Kidney epithelial cell (primary cell): Measurements from ENCODE around the gene TMEM225B. TPM values are rescaled to one million over a fixed set of nuclear protein-coding genes. Genes with fewer than 3 reads are reported as not detected.
"Not testable (repeated sequence)": the region's sequence is repeated elsewhere in the genome, so short reads cannot be mapped to it uniquely, and the experiment has no call there.

ENCODE experiments used
- DNase-seq: peaks from one replicate; pipeline ENCODE4 v3.0.0-alpha.2; 2010; ENCODE audit warnings: low read depth
- H3K27me3 ChIP-seq: 2 replicates; pipeline ENCODE4 v1.6.0; 2011; ENCODE audit warnings: low read length; ENCODE audit not compliant: control insufficient read depth, insufficient read depth
- H3K36me3 ChIP-seq: 2 replicates; pipeline ENCODE4 v1.5.1; 2011; ENCODE audit warnings: low read length; ENCODE audit not compliant: control insufficient read depth, insufficient read depth
- H3K4me3 ChIP-seq: 2 replicates; pipeline ENCODE4 v1.5.1; 2011; ENCODE audit warnings: low read depth, mild to moderate bottlenecking, control low read depth, low read length
- total RNA-seq: library from RNA; depleted of rRNA; stranded (reverse); fragments of >200 nt; gene quantifications from 2 replicates; pipeline ENCODE4 v1.2.3, GENCODE V29; 2015
- TF ChIP-seq, protein P1 (sequence below): IDR thresholded peaks from 2 replicates; pipeline ENCODE4 v1.5.1; 2011; ENCODE audit warnings: mild to moderate bottlenecking, moderate library complexity, low read length, control low read depth, inconsistent platforms; ENCODE audit not compliant: insufficient read depth, poor library complexity, severe bottlenecking

The TMEM225B gene
- total RNA-seq, 1 donor from 2014 or later, result not detected

DNA sequence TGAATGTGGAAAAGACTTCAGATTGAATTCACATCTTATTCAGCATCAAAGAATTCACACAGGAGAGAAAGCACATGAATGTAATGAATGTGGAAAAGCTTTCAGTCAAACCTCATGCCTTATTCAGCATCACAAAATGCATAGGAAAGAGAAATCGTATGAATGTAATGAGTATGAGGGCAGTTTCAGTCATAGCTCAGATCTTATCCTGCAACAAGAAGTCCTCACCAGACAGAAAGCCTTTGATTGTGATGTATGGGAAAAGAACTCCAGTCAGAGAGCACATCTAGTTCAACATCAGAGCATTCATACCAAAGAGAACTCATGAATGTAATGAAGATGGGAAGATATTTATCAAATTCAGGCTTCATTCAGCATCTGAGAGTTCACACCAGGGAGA lies 24.8 kb upstream of the TMEM225B start:
- TF ChIP-seq, protein P1, sequence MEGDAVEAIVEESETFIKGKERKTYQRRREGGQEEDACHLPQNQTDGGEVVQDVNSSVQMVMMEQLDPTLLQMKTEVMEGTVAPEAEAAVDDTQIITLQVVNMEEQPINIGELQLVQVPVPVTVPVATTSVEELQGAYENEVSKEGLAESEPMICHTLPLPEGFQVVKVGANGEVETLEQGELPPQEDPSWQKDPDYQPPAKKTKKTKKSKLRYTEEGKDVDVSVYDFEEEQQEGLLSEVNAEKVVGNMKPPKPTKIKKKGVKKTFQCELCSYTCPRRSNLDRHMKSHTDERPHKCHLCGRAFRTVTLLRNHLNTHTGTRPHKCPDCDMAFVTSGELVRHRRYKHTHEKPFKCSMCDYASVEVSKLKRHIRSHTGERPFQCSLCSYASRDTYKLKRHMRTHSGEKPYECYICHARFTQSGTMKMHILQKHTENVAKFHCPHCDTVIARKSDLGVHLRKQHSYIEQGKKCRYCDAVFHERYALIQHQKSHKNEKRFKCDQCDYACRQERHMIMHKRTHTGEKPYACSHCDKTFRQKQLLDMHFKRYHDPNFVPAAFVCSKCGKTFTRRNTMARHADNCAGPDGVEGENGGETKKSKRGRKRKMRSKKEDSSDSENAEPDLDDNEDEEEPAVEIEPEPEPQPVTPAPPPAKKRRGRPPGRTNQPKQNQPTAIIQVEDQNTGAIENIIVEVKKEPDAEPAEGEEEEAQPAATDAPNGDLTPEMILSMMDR, result no peak

DNA sequence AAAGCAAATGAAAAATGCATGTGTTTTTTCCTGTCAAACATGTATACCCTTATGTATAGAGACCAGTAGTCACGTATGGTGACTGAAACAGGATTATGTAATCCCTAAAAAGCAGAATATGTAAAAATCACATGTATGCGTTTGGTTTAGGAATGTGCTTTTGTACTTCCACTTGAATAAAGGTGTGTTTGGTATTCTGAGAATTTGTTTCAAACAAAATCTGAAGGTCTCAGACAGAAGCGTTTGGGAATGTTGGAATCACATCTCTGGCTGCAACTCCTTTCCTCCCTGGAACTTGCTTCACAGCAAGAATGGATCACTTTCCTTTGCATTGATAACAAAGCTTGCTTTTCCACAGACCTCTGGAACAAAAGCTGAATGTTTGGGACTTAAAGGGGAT lies 21.8 kb upstream of the TMEM225B start:
- Histone ChIP-seq H3K27me3 (no peaks in the 10 kb centered on the region), H3K4me3 (no peak overlapping the region), H3K36me3 (peaks cover 2% of the 10 kb centered on the region)
- DNase-seq, result no peak
- TF ChIP-seq, protein P1, result no peak

More for the DNA sequence above, 24.8 kb upstream of the TMEM225B start:
- no peak for DNase-seq
- Histone ChIP-seq H3K4me3 (no peak overlapping the region), H3K36me3 (peaks cover 2% of the 10 kb centered on the region), H3K27me3 (no peaks in the 10 kb centered on the region)

DNA sequence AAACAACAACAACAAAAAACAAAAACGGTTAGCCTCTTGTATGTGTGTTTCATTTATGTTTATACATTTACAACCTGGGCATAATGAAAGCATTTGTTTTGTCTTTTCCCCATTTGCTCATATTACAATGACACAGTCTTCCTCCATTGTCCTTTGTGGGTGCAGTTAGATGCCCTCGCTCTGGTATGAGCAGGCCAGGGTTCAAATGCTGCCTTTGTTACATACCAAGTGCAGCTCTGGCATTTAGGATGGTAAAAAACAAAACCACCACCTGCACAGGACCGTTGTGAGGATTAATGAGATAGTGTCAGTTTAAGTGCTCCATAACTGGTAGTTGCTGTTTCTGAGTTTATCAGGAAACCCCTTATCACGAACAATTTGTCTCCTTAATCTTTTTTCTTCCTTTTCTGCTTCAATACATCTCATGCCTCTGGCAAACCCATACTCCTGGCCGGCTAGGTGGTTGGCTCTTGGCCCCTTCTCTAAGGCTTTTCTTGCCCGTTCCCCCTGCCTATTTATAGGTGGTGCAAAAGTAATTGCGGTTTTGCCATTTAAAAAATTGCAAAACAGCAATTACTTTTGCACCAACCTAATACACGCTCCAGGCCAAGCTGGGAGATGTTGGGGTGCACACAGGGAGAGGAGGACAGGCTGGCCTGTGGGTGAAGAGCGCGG lies 18.6 kb upstream of the TMEM225B start:
- Histone ChIP-seq H3K4me3 (peak overlapping the region; percentile 32), H3K27me3 (no peaks in the 10 kb centered on the region), H3K36me3 (no peaks in the 10 kb centered on the region)
- TF ChIP-seq, protein P1, result no peak
- DNase-seq, result no peak

DNA sequence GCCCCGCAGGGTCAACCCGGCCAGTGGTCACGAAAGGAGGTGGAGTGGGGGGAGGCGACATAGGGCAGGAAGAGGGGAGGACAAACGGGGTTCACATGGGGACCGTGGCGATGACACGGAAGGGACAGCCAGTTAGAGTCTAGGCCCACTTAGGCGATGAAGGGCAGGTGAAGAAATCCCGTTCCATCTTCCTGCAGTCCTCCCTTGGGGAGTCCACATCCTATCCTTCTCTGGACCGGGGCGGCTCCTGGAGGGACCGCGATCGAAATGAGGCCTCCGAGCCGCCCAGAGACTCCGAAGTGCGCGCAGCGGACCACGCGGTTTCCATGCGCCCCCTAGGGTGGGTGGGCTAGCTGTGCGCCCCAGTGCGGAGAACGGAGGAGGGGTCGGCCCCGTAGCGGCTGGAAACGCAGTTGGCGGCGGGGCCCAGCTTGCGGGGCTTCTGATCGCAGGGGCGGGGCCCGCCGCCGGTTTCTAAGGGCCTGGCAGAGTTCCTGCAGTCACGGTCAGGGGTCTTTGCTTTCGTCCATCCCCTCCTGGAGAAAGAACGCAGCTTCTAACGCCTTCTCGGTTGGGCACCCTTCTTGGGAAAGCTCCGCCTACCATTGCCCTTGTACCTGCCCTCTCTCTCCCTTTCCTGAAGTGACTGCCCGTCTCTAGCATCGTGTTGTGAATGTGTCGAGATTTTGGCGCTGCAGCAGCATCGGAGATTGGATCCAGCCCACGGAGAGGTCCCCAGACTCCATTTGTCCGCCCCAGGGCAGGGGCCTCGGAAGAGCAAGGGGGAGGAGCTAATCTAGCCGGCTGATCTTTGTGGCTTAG lies 17.9 kb upstream of the TMEM225B start:
- TF ChIP-seq, protein P1, result peak; percentile 48
- Histone ChIP-seq H3K36me3 (no peaks in the 10 kb centered on the region), H3K4me3 (peak overlapping the region; percentile 32), H3K27me3 (no peaks in the 10 kb centered on the region)
- DNase-seq, result no peak

DNA sequence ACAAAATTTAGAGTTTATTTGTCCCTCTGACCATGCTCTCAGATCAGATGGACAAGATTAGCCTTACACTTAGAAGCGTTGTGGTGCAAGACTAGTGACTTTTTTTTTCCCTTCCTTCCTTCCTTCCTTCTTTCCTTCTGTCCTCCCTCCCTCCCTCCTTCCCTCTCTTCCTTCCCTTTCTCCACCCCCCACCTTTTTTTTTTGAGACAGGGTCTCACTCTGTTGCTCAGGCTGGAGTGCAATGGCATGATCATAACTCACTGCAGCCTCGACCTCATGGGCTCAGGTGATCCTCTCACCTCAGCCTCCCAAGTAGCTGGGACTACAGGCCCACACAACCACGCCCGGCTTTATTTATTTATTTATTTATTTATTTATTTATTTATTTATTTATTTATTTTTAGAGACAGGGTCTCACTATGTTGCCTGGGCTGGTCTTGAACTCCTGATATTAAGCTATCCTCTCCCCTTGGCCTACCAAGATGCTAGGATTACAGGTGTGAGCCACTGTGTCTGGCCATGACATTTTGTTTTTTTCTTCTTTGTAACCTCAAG lies 17.2 kb upstream of the TMEM225B start:
- not testable (repeated sequence) for H3K36me3 ChIP-seq, H3K27me3 ChIP-seq, DNase-seq
- H3K4me3 ChIP-seq, result peak overlapping the region; percentile 32

DNA sequence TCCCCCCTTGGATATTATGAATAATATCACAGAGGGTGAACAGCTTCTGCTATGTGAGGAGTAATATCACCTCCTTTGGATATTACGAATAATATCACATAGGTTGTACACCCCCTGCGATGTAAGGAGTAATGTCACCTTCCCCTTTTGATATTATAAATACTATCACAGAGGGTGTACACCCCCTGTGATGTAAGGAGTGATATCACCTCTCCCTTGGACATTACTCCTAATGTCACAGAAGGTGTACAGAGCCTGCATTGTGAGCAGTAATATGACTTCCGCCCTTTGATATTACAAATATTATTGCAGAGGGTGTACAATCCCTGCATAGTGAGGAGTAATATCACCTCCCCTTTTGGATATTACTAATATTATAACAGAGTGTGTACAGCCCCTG lies 9.2 kb upstream of the TMEM225B start:
- TF ChIP-seq, protein P1, result no peak
- no peaks in the 10 kb centered on the region for H3K27me3 ChIP-seq
- DNase-seq, result no peak
- no peaks in the 10 kb centered on the region for H3K36me3 ChIP-seq
- no peak overlapping the region for H3K4me3 ChIP-seq
